GM12878 (cell line): ENCODE data around the gene MFN1. TPM values are rescaled to one million over a fixed set of nuclear protein-coding genes. Genes with fewer than 3 reads are reported as not detected.

Source experiments
- ATAC-seq: fragments of 200-7000 bp; cut with Tn5 transposase; 3 replicates; pipeline ENCODE4 v1.9.1; 2020; ENCODE audit warnings: mild to moderate bottlenecking, moderate library complexity
- BruUV-seq: library from RNA; stranded (reverse); fragments of 400-500 nt; replicated peaks from 2 replicates; lab custom pipeline; 2021; lab: Mats Ljungman, UMichigan
- CTCF ChIA-PET: fragments of 300-600 bp; sonication (Branson Sonifier 250); formaldehyde crosslinking; extraction: SDS; loops from one replicate; lab custom pipeline; 2021; ENCODE audit warnings: inconsistent platforms; lab: Yijun Ruan, JAX
- POLR2A ChIA-PET: fragments of 350-600 bp; formaldehyde crosslinking; extraction: SDS; loops from one replicate; lab custom pipeline; 2021; ENCODE audit warnings: inconsistent platforms; lab: Charles Lee
- RAD21 ChIA-PET: fragments of 300-600 bp; sonication (Branson Sonifier 250); formaldehyde crosslinking; loops from one replicate; lab custom pipeline; 2023; ENCODE audit warnings: antibody characterized with exemption; ENCODE audit not compliant: unreplicated experiment; lab: Charles Lee
- SMC1A ChIA-PET: fragments of 300-600 bp; sonication (Branson Sonifier 250); formaldehyde crosslinking; loops from one replicate; lab custom pipeline; 2023; ENCODE audit not compliant: unreplicated experiment, uncharacterized antibody; lab: Charles Lee
- DNase-seq: peaks from one replicate; pipeline ENCODE4 v3.0.0-alpha.2; 2011; ENCODE audit warnings: low read depth, low spot score
- FAIRE-seq: peaks from 3 replicates; lab custom pipeline; 2011; peaks lifted over from hg19 to GRCh38; lab: Jason Lieb, UNC
- H2AFZ ChIP-seq: 2 replicates; pipeline ENCODE4 v1.6.0; 2011; ENCODE audit warnings: low read depth, low read length, control low read depth; ENCODE audit not compliant: control insufficient read depth
- H3K27ac ChIP-seq: 2 replicates; pipeline ENCODE4 v1.5.1; 2011; ENCODE audit warnings: control low read depth; ENCODE audit not compliant: control insufficient read depth, insufficient read depth
- H3K27me3 ChIP-seq, 2 experiments: replicated peaks in 1 of 2; 2 replicates each; pipeline versions ENCODE4 v1.6.0 to v1.6.1; 2011; ENCODE audit warnings: low read length in 1 of 2; ENCODE audit not compliant: control insufficient read depth in 2 of 2, insufficient read depth in 2 of 2
- H3K36me3 ChIP-seq, 2 experiments: 2 replicates each; pipeline ENCODE4 v1.5.1; 2011; ENCODE audit warnings: low read length in 1 of 2; ENCODE audit not compliant: control insufficient read depth in 2 of 2, insufficient read depth in 2 of 2
- H3K4me1 ChIP-seq: 2 replicates; pipeline ENCODE4 v1.6.1; 2011; ENCODE audit warnings: mild to moderate bottlenecking, low read length, moderate library complexity, mixed read lengths; ENCODE audit not compliant: control insufficient read depth, insufficient read depth
- H3K4me2 ChIP-seq: 2 replicates; pipeline ENCODE4 v1.6.0; 2011; ENCODE audit warnings: control low read depth; ENCODE audit not compliant: control insufficient read depth, insufficient read depth
- H3K4me3 ChIP-seq: fragments of 200-600 bp; sonication (generic); 2 replicates; pipeline ENCODE4 v1.5.1; 2016
- H3K79me2 ChIP-seq: 2 replicates; pipeline ENCODE4 v1.6.0; 2011; ENCODE audit warnings: low read length; ENCODE audit not compliant: control insufficient read depth, insufficient read depth
- H3K9ac ChIP-seq: 2 replicates; pipeline ENCODE4 v1.8.0; 2011; ENCODE audit warnings: low read length, control low read depth, mixed read lengths; ENCODE audit not compliant: control insufficient read depth, insufficient read depth
- H3K9me3 ChIP-seq: replicated peaks from 3 replicates; pipeline ENCODE4 v1.5.1; 2011; ENCODE audit warnings: mild to moderate bottlenecking, low read length; ENCODE audit not compliant: control insufficient read depth, insufficient read depth
- H4K20me1 ChIP-seq: 2 replicates; pipeline ENCODE4 v1.6.0; 2011; ENCODE audit not compliant: control insufficient read depth, insufficient read depth
- CBX3 ChIP-seq: fragments of 200-600 bp; sonication (generic); IDR thresholded peaks from 2 replicates; pipeline ENCODE4 v1.6.1; 2016; ENCODE audit warnings: low read depth, borderline replicate concordance
- CHD2 ChIP-seq: IDR thresholded peaks from 2 replicates; pipeline ENCODE4 v1.6.1; 2011; ENCODE audit warnings: low read depth, low read length, improper control_type of control experiment, borderline replicate concordance
- CHD4 ChIP-seq: fragments of 200-600 bp; sonication (generic); IDR thresholded peaks from 2 replicates; pipeline ENCODE4 v1.6.1; 2016; ENCODE audit warnings: mild to moderate bottlenecking
- EED ChIP-seq: sonication (generic); IDR thresholded peaks from 2 replicates; pipeline ENCODE4 v1.6.1; 2016; ENCODE audit warnings: antibody characterized with exemption, low read depth
- HDAC6 ChIP-seq: fragments of 200-600 bp; sonication (generic); IDR thresholded peaks from one replicate; pipeline ENCODE4 v1.8.0; 2017; ENCODE audit warnings: antibody characterized with exemption; ENCODE audit not compliant: unreplicated experiment
- MEF2A ChIP-seq: IDR thresholded peaks from 2 replicates; pipeline ENCODE4 v1.6.1; 2011; ENCODE audit warnings: low read depth, mild to moderate bottlenecking, low read length, moderate library complexity; ENCODE audit not compliant: insufficient read depth
- MYB ChIP-seq: fragments of 150-350 bp; IDR thresholded peaks from 2 replicates; pipeline ENCODE4 v1.6.1; 2014; ENCODE audit warnings: mild to moderate bottlenecking, low read depth, low read length, borderline replicate concordance
- NBN ChIP-seq: fragments of 450-650 bp; IDR thresholded peaks from 2 replicates; pipeline ENCODE4 v1.6.1; 2016
- NFXL1 ChIP-seq: fragments of 450-650 bp; IDR thresholded peaks from 2 replicates; pipeline ENCODE4 v1.6.1; 2017; ENCODE audit warnings: antibody characterized with exemption, mild to moderate bottlenecking, borderline replicate concordance
- NRF1 ChIP-seq: conservative IDR thresholded peaks from 2 replicates; pipeline ENCODE4 v1.6.1; 2011; ENCODE audit warnings: mild to moderate bottlenecking, low read depth, low read length, improper control_type of control experiment
- PBX3 ChIP-seq: IDR thresholded peaks from 2 replicates; pipeline ENCODE4 v1.6.1; 2011; ENCODE audit warnings: mild to moderate bottlenecking, low read depth, low read length, moderate library complexity; ENCODE audit not compliant: insufficient replicate concordance
- RB1 ChIP-seq: fragments of 450-650 bp; formaldehyde crosslinking; IDR thresholded peaks from 2 replicates; pipeline ENCODE4 v1.6.1; 2017; ENCODE audit warnings: mild to moderate bottlenecking, borderline replicate concordance
- RELA ChIP-seq: fragments of 450-650 bp; IDR thresholded peaks from 2 replicates; pipeline ENCODE4 v1.8.0; 2014; ENCODE audit warnings: borderline replicate concordance; ENCODE audit not compliant: partially characterized antibody
- SIN3A ChIP-seq: IDR thresholded peaks from 2 replicates; pipeline ENCODE4 v1.6.1; 2012; ENCODE audit warnings: low read depth, low read length, improper control_type of control experiment
- SMAD5 ChIP-seq: IDR thresholded peaks from 2 replicates; pipeline ENCODE4 v1.6.1; 2016; ENCODE audit warnings: antibody characterized with exemption, low read depth
- SMARCA5 ChIP-seq: fragments of 450-650 bp; IDR thresholded peaks from 2 replicates; pipeline ENCODE4 v1.6.1; 2017; ENCODE audit warnings: mild to moderate bottlenecking
- SREBF1 ChIP-seq: IDR thresholded peaks from 2 replicates; pipeline ENCODE4 v1.6.1; 2012; ENCODE audit warnings: mild to moderate bottlenecking, low read length
- TARDBP ChIP-seq: IDR thresholded peaks from 2 replicates; pipeline ENCODE4 v1.6.1; 2016; ENCODE audit warnings: borderline replicate concordance
- TCF12 ChIP-seq: IDR thresholded peaks from 2 replicates; pipeline ENCODE4 v1.6.1; 2011; ENCODE audit warnings: low read depth, mild to moderate bottlenecking, low read length
- ZBED1 ChIP-seq: IDR thresholded peaks from 2 replicates; pipeline ENCODE4 v1.6.1; 2016; ENCODE audit warnings: borderline replicate concordance
- ZNF24 ChIP-seq: fragments of 450-650 bp; IDR thresholded peaks from 2 replicates; pipeline ENCODE4 v1.6.1; 2017; ENCODE audit warnings: antibody characterized with exemption, mild to moderate bottlenecking
- WGBS: methylation state at CpG from one replicate; pipeline ENCODE4 v1.1.6; 2016; ENCODE audit warnings: low lambda C conversion rate; ENCODE audit not compliant: insufficient replicate concordance, insufficient coverage; ENCODE audit errors: missing lambda C conversion rate; 5-methylcytosine and 5-hydroxymethylcytosine counted together
- in situ Hi-C: fragments of 300-500 bp; cut with MboI; formaldehyde crosslinking; loops from 9 replicates; pipeline ENCODE4 v1.14.3; 2018; ENCODE audit warnings: mixed read lengths
- intact Hi-C: fragments of 100-400 bp; cut with micrococcal nuclease; formaldehyde crosslinking; loops from one replicate; pipeline ENCODE4 v1.14.2; 2022; ENCODE audit not compliant: unreplicated experiment
- polyA plus RNA-seq, 11 experiments: library from polyadenylated mRNA; depleted of rRNA in 4 of 11; unstranded in 6 of 11; stranded (reverse) in 5 of 11; fragments of >200 nt; fragmentation: Nextera tagmentation in 4 of 11; fragmentation: Illumina TruSeq in 1 of 11; extraction: Ambion mirVana in 4 of 11; extraction: Trizol in 1 of 11; gene quantifications; 1 replicate in 1 of 11; 2 replicates in 10 of 11; pipeline versions ENCODE4 v1.2.1 to v1.2.3, GENCODE V29; 2011 to 2016; ENCODE audit warnings: inconsistent platforms in 2 of 11, missing spikeins in 2 of 11, low read depth in 1 of 11
- total RNA-seq, 4 experiments: library from RNA; depleted of rRNA in 3 of 4; stranded (reverse); fragments of >200 nt in 3 of 4; fragmentation: Illumina TruSeq in 1 of 4; extraction: Trizol in 1 of 4; gene quantifications; 2 replicates each; pipeline versions ENCODE4 v1.2.1 to v1.2.3, GENCODE V29; 2013 to 2021

The MFN1 gene
- total and polyA plus RNA-seq, 10 of the 15 experiments (the other 5 are each of a cell fraction or from before 2014, with no cell fraction given) = 14.4 to 120 (median 39.8) TPM

GRCh38 chr3:179369621-179370020, 22.1 kb downstream of the MFN1 start:
- ChIA-PET POLR2A (interaction anchor here (0.6 kb wide), 1 partner anchor 1243 kb away, joined by 4 read pairs; no protein-coding TSS in a partner anchor), CTCF (interaction anchor here (1.0 to 1.3 kb wide), 4 partner anchors 16 to 27 kb away, joined by 3 read pairs; no protein-coding TSS in a partner anchor), SMC1A (interaction anchor here (0.6 to 1.2 kb wide), 8 partner anchors 11 to 313 kb away, joined by 3 to 4 read pairs (median 3); no protein-coding TSS in a partner anchor), RAD21 (no interaction called here)
- no peak overlapping the region for H3K4me2 ChIP-seq
- peaks cover 2 to 40% of the 10 kb centered on the region in 2 experiments for H3K36me3 ChIP-seq
- in situ Hi-C loops (no loop called here), intact Hi-C loops (no loop called here)
- no peak overlapping the region for H3K27ac ChIP-seq
- TF ChIP-seq HDAC6 (no peak), SREBF1 (no peak), TARDBP (no peak), RELA (no peak), PBX3 (no peak)
- no peak for ATAC-seq
- no peaks in the 10 kb centered on the region for H3K4me1 ChIP-seq
- H3K27me3 ChIP-seq = no peaks in the 10 kb centered on the region
- no peaks in the 10 kb centered on the region for H4K20me1 ChIP-seq
- H2AFZ ChIP-seq = no peak overlapping the region
- no peak overlapping the region for H3K9ac ChIP-seq
- H3K79me2 ChIP-seq = no peaks in the 10 kb centered on the region
- BruUV-seq = no TSS peak
- H3K4me3 ChIP-seq = no peak overlapping the region
- FAIRE-seq = no peak
- 93% methylated on average over 1 of the region's 1 CpG for WGBS
- H3K9me3 ChIP-seq = no peaks in the 10 kb centered on the region
- no peak for DNase-seq

- no peaks in the 10 kb centered on the region for H4K20me1 ChIP-seq
- H3K27ac ChIP-seq = no peak overlapping the region
- BruUV-seq = no TSS peak
- H3K9ac ChIP-seq = no peak overlapping the region
- intact Hi-C loops (no loop called here), in situ Hi-C loops (no loop called here)
- ChIA-PET POLR2A (interaction anchor here (0.6 kb wide), 1 partner anchor 35 kb away, joined by 4 read pairs; no protein-coding TSS in a partner anchor), RAD21 (no interaction called here), SMC1A (interaction anchor here (1.3 to 2.9 kb wide), 3 partner anchors 9 to 26 kb away, joined by 4 to 10 read pairs (median 9); partner anchors contain the start of gene MFN1), CTCF (interaction anchor here (1.1 kb wide), 2 partner anchors 24 to 52 kb away, joined by 3 read pairs; no protein-coding TSS in a partner anchor)
- H2AFZ ChIP-seq = no peak overlapping the region
- H3K27me3 ChIP-seq = no peaks in the 10 kb centered on the region
- H3K36me3 ChIP-seq = peaks cover 2 to 44% of the 10 kb centered on the region in 2 experiments
- no peaks in the 10 kb centered on the region for H3K79me2 ChIP-seq
- 95% methylated on average over 6 of the region's 6 CpGs for WGBS
- no peak overlapping the region for H3K4me2 ChIP-seq
- FAIRE-seq = no peak
- no peak overlapping the region for H3K4me3 ChIP-seq
- DNase-seq = no peak
- no peaks in the 10 kb centered on the region for H3K9me3 ChIP-seq
- no peaks in the 10 kb centered on the region for H3K4me1 ChIP-seq
- ATAC-seq = no peak
- TF ChIP-seq ZNF24 (no peak), NFXL1 (no peak), ZBED1 (no peak), MYB (no peak), NBN (no peak), CBX3 (no peak), SIN3A (no peak), EED (no peak), CHD2 (no peak), MEF2A (no peak), SMARCA5 (no peak), TCF12 (no peak), NRF1 (no peak), SMAD5 (no peak), RB1 (no peak), CHD4 (no peak)
Observed at GRCh38 chr3:179373938-179374337, 26.4 kb downstream of the MFN1 start.
